C4-2B (cell line): Measurements from ENCODE around the gene CHD2.

Experiments used
- ZFX ChIP-seq: fragments of 450-650 bp; IDR thresholded peaks from 2 replicates; pipeline ENCODE4 v1.6.1; 2017
- TF ChIP-seq, protein P1 (sequence below): fragments of 450-650 bp; conservative IDR thresholded peaks from 2 replicates; pipeline ENCODE4 v1.5.1; 2017; ENCODE audit warnings: mild to moderate bottlenecking

GRCh38 chr15:92861742-92862141 lies 38.4 kb upstream of the CHD2 start:
- TF ChIP-seq, protein P1, sequence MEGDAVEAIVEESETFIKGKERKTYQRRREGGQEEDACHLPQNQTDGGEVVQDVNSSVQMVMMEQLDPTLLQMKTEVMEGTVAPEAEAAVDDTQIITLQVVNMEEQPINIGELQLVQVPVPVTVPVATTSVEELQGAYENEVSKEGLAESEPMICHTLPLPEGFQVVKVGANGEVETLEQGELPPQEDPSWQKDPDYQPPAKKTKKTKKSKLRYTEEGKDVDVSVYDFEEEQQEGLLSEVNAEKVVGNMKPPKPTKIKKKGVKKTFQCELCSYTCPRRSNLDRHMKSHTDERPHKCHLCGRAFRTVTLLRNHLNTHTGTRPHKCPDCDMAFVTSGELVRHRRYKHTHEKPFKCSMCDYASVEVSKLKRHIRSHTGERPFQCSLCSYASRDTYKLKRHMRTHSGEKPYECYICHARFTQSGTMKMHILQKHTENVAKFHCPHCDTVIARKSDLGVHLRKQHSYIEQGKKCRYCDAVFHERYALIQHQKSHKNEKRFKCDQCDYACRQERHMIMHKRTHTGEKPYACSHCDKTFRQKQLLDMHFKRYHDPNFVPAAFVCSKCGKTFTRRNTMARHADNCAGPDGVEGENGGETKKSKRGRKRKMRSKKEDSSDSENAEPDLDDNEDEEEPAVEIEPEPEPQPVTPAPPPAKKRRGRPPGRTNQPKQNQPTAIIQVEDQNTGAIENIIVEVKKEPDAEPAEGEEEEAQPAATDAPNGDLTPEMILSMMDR = no peak
- TF ChIP-seq ZFX = no peak
